K562 (cell line): ENCODE results near the gene RGS7. TPM values are rescaled to one million over a fixed set of nuclear protein-coding genes. Genes with fewer than 3 reads are reported as not detected.

Source experiments
- HOXB6 ChIP-seq: fragments of 250-450 bp; sonication (Bioruptor Pico); IDR thresholded peaks from 2 replicates; pipeline ENCODE4 v1.5.1; 2022; ENCODE audit warnings: mild to moderate bottlenecking, borderline replicate concordance
- L3MBTL2 ChIP-seq: fragments of 450-650 bp; IDR thresholded peaks from 2 replicates; pipeline ENCODE4 v1.6.1; 2016; ENCODE audit warnings: mild to moderate bottlenecking, moderate library complexity
- ZBTB40 ChIP-seq, 2 experiments: fragments of 450-650 bp in 1 of 2; sonication (generic) in 1 of 2; formaldehyde crosslinking in 1 of 2; IDR thresholded peaks; 2 replicates each; pipeline versions ENCODE4 v1.7.1 to v1.9.0; 2016 to 2022; ENCODE audit warnings: inconsistent platforms in 1 of 2, mild to moderate bottlenecking in 1 of 2, missing genetic modification reagents in 1 of 2
- ZKSCAN3 ChIP-seq: fragments of 250-450 bp; sonication (Bioruptor Pico); IDR thresholded peaks from 2 replicates; pipeline ENCODE4 v1.4.0; 2020
- polyA plus RNA-seq, 8 experiments: library from polyadenylated mRNA; depleted of rRNA in 4 of 8; stranded (reverse) in 5 of 8; unstranded in 3 of 8; fragments of >200 nt; fragmentation: Nextera tagmentation in 2 of 8; fragmentation: Illumina TruSeq in 1 of 8; extraction: Ambion mirVana in 2 of 8; extraction: Trizol in 1 of 8; gene quantifications; 2 replicates each; pipeline versions ENCODE4 v1.2.1 to v1.2.3, GENCODE V29; 2011 to 2014; ENCODE audit warnings: inconsistent platforms in 1 of 8, missing spikeins in 1 of 8
- total RNA-seq, 7 experiments: library from RNA; depleted of rRNA in 6 of 7; stranded (reverse); fragments of >200 nt in 6 of 7; fragmentation: Illumina TruSeq in 2 of 7; extraction: Trizol in 2 of 7; gene quantifications; 2 replicates each; pipeline versions ENCODE4 v1.2.1 to v1.2.3, GENCODE V29; 2011 to 2021; ENCODE audit warnings: low replicate concordance in 1 of 7

The RGS7 gene
- total and polyA plus RNA-seq, 9 of the 15 experiments (the other 6 are each of a cell fraction or from before 2014, with no cell fraction given), result not detected

- no peak for TF ChIP-seq ZBTB40 (IDR thresholded peaks at IDR 0.05)
- TF ChIP-seq ZBTB40 (CRISPR knock-in tag; IDR thresholded peaks at IDR 0.05), result no peak
- TF ChIP-seq L3MBTL2, result no peak
- no peak for TF ChIP-seq HOXB6 (CRISPR knock-in tag)
- TF ChIP-seq ZKSCAN3 (CRISPR knock-in tag), result no peak
Measured at GRCh38 chr1:241063276-241063675, 293.7 kb downstream of the RGS7 start (continued).
